ENCODE data around the gene C5orf47. TPM values are rescaled to one million over a fixed set of nuclear protein-coding genes. Genes with fewer than 3 reads are reported as not detected.

The C5orf47 gene
- polyA plus RNA-seq (2011; rRNA removed) (0.12 and 0.13 TPM in 2 replicates), polyA plus RNA-seq (2017; fragmentation: RNase III; extraction: RNeasy Plus Mini Kit Qiagen cat#74134 plus additional on column Dnase treatment) (not detected in 3 replicates), polyA minus RNA-seq (2011; rRNA and poly(A)+ RNA removed) (not detected in 2 replicates)
- not detected in 2 replicates for polyA plus RNA-seq (2012; cell fraction: cytosol; rRNA removed)
- polyA plus RNA-seq (2012; cell fraction: nucleus; rRNA removed): 0.01 TPM in 1 of 2 replicates, not detected in the other

GRCh38 chr5:173988554-173989431 is at the start of gene C5orf47:
Gene C5orf47, plus strand, starts transcription at chr5:173989170. Its CDS starts 94 bp downstream, at chr5:173989264.
- no peak within 1 kb of the TSS for H3K4me2 ChIP-seq
- no peak for DNase-seq (ENCODE audit: low read depth in 1 of 2, low spot score in 1 of 2)
- H3K4me1 ChIP-seq: no peaks in the 10 kb centered on the region
- CTCF ChIA-PET: interaction anchor here (1.3 to 3.1 kb wide), 5 partner anchors 15 to 371 kb away, joined by 3 to 14 read pairs (median 5); partner anchors contain the start of gene BOD1
- H3K4me3 ChIP-seq: no peak within 1 kb of the TSS
- no peak for FAIRE-seq
- ATAC-seq: no peak
- TF ChIP-seq, protein P1, sequence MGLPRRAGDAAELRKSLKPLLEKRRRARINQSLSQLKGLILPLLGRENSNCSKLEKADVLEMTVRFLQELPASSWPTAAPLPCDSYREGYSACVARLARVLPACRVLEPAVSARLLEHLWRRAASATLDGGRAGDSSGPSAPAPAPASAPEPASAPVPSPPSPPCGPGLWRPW (IDR thresholded peaks at IDR 0.05): no peak
- TF ChIP-seq EHF (CRISPR knock-in tag; IDR thresholded peaks at IDR 0.05): no peak
- TF ChIP-seq RNF2 (IDR thresholded peaks at IDR 0.05; ENCODE audit: borderline replicate concordance, low read depth): no peak
- TF ChIP-seq, protein P2, sequence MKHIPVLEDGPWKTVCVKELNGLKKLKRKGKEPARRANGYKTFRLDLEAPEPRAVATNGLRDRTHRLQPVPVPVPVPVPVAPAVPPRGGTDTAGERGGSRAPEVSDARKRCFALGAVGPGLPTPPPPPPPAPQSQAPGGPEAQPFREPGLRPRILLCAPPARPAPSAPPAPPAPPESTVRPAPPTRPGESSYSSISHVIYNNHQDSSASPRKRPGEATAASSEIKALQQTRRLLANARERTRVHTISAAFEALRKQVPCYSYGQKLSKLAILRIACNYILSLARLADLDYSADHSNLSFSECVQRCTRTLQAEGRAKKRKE (CRISPR knock-in tag; IDR thresholded peaks at IDR 0.05; ENCODE audit: low read depth): no peak
- no peak for TF ChIP-seq HOXA7 (CRISPR knock-in tag; IDR thresholded peaks at IDR 0.05)
- no peak for TF ChIP-seq SREBF2 (IDR thresholded peaks at IDR 0.05)
- TF ChIP-seq PHF8 (IDR thresholded peaks at IDR 0.05; ENCODE audit: borderline replicate concordance, low read depth): no peak
- no peak for TF ChIP-seq ESRRA (IDR thresholded peaks at IDR 0.05; ENCODE audit: borderline replicate concordance, low read length)
- TF ChIP-seq CHD2 (IDR thresholded peaks at IDR 0.05; ENCODE audit: low read length, partially characterized antibody): no peak
- no peak for TF ChIP-seq JUN (IDR thresholded peaks at IDR 0.05)
- TF ChIP-seq FOSL2 (IDR thresholded peaks at IDR 0.05): no peak
- TF ChIP-seq FOSL2 (CRISPR knock-in tag; IDR thresholded peaks at IDR 0.05): no peak
- TF ChIP-seq TP53 (CRISPR knock-in tag; IDR thresholded peaks at IDR 0.05): no peak
- no peak for TF ChIP-seq POLR2AphosphoS2 (conservative IDR thresholded peaks at IDR 0.05; ENCODE audit: low read length)
- no peak for TF ChIP-seq CBX8 (IDR thresholded peaks at IDR 0.05)
- TF ChIP-seq ZC3H11A (IDR thresholded peaks at IDR 0.05): no peak
- TF ChIP-seq CEBPB (IDR thresholded peaks at IDR 0.05): no peak
- TF ChIP-seq BHLHE40 (IDR thresholded peaks at IDR 0.05; ENCODE audit: low read depth, low read length): no peak
- POLR2A ChIA-PET: no interaction called here
- peaks cover 12% of the 10 kb centered on the region; the same call in 2 of the 3 replicates for H3K9me3 ChIP-seq
- 90% methylated on average over 21 of the region's 51 CpGs for WGBS (ENCODE audit: missing lambda C conversion rate)
- H3K27ac ChIP-seq: no peak within 1 kb of the TSS

DNA sequence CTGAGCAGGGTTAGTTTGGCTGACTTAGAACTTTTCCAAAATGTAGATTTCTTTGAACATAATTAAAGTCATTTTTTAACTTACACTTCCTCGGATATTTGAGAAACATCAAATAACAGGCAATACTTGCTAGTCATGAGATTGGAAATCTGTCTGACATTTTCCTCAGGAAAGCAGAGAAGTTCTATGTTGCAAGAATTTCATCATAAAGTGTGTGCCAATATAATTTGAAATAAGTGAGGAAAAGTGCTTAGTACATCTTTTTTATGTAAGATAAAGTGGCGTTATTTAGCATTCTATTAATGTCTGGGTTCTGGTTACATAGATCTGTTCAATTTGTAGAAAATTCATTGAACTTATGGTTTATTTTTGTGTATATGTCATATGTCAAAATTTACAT is 48.7 kb upstream of the C5orf47 start:
- ATAC-seq: no peak
- CTCF ChIA-PET: interaction anchor here (4.5 kb wide), 1 partner anchor 14 kb away, joined by 20 read pairs; no protein-coding TSS in a partner anchor
- H3K4me3 ChIP-seq: no peak overlapping the region
- TF ChIP-seq CEBPB (IDR thresholded peaks at IDR 0.05) (peak; percentile 53 to 73; a peak in 2 of 4 replicates), MAFK (IDR thresholded peaks at IDR 0.05; ENCODE audit: partially characterized antibody) (peak; percentile 57), RNF2 (IDR thresholded peaks at IDR 0.05; ENCODE audit: borderline replicate concordance, low read depth) (no peak)
- peak overlapping the region; percentile 87 for H3K4me2 ChIP-seq
- no peak for FAIRE-seq
- POLR2A ChIA-PET: no interaction called here
- no peak for DNase-seq (ENCODE audit: low read depth in 1 of 2, low spot score in 1 of 2)
- peaks cover 60% of the 10 kb centered on the region for H3K4me1 ChIP-seq
- no peaks in the 10 kb centered on the region for H3K9me3 ChIP-seq
- WGBS (ENCODE audit: missing lambda C conversion rate): 39% methylated on average over 2 of the region's 2 CpGs
- peak overlapping the region; percentile 31 to 66; a peak in 5 of 6 replicates for H3K27ac ChIP-seq

- ChIA-PET POLR2A (no interaction called here), CTCF (interaction anchor here (0.9 to 4.5 kb wide), 3 partner anchors 15 to 32 kb away, joined by 3 to 20 read pairs (median 14); no protein-coding TSS in a partner anchor)
- Histone ChIP-seq H3K27ac (peak overlapping the region; percentile 66 to 84), H3K9me3 (no peaks in the 10 kb centered on the region), H3K4me3 (peak overlapping the region; percentile 1; the same call in 2 of the 3 replicates), H3K4me1 (peaks cover 62% of the 10 kb centered on the region), H3K4me2 (peak overlapping the region; percentile 87)
- DNase-seq (ENCODE audit: low read depth in 1 of 2, low spot score in 1 of 2) (no peak), FAIRE-seq (no peak), ATAC-seq (peak in 1 of 2 experiments; percentile 38; a peak in 3 of 6 replicates)
- TF ChIP-seq, protein P3, sequence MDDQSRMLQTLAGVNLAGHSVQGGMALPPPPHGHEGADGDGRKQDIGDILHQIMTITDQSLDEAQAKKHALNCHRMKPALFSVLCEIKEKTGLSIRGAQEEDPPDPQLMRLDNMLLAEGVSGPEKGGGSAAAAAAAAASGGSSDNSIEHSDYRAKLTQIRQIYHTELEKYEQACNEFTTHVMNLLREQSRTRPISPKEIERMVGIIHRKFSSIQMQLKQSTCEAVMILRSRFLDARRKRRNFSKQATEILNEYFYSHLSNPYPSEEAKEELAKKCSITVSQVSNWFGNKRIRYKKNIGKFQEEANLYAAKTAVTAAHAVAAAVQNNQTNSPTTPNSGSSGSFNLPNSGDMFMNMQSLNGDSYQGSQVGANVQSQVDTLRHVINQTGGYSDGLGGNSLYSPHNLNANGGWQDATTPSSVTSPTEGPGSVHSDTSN (IDR thresholded peaks at IDR 0.05): no peak
- TF ChIP-seq MAFK (IDR thresholded peaks at IDR 0.05; ENCODE audit: partially characterized antibody) (no peak), JUN (IDR thresholded peaks at IDR 0.05) (no peak), ZNF302 (CRISPR knock-in tag; IDR thresholded peaks at IDR 0.05) (no peak), MYC (IDR thresholded peaks at IDR 0.05; ENCODE audit: borderline replicate concordance, low read length) (no peak)
- TF ChIP-seq, protein P4, sequence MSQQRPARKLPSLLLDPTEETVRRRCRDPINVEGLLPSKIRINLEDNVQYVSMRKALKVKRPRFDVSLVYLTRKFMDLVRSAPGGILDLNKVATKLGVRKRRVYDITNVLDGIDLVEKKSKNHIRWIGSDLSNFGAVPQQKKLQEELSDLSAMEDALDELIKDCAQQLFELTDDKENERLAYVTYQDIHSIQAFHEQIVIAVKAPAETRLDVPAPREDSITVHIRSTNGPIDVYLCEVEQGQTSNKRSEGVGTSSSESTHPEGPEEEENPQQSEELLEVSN (IDR thresholded peaks at IDR 0.05; ENCODE audit: borderline replicate concordance, low read depth): no peak
- WGBS (ENCODE audit: missing lambda C conversion rate): 9% methylated on average over 2 of the region's 2 CpGs
Measured at GRCh38 chr5:173941102-173941501, 47.9 kb upstream of the C5orf47 start.
